ENCODE measurements around the gene TMEM234. TPM values are rescaled to one million over a fixed set of nuclear protein-coding genes. Genes with fewer than 3 reads are reported as not detected.

The TMEM234 gene
- polyA plus RNA-seq, 1 donor = 30.7 TPM

- DNase-seq = peak; percentile 81
Measured at GRCh38 chr1:32240140-32240951, 18.2 kb upstream of the TMEM234 start.

GRCh38 chr1:32239790-32240139, 17.6 kb upstream of the TMEM234 start:
- DNase-seq = no peak

- no peak for DNase-seq
Measured at GRCh38 chr1:32239337-32239736, 17.2 kb upstream of the TMEM234 start.

GRCh38 chr1:32234792-32235191, 12.6 kb upstream of the TMEM234 start:
- DNase-seq = no peak

- DNase-seq = no peak
Measured at GRCh38 chr1:32232558-32233304, 10.6 kb upstream of the TMEM234 start.

GRCh38 chr1:32231843-32232432, 9.8 kb upstream of the TMEM234 start:
- DNase-seq = no peak

- no peak for DNase-seq
Measured at GRCh38 chr1:32228771-32229170, 6.6 kb upstream of the TMEM234 start.

- no peak for DNase-seq
Measured at GRCh38 chr1:32224285-32224684, 2.1 kb upstream of the TMEM234 start.

- no peak for DNase-seq
Measured at GRCh38 chr1:32223683-32224082, 1.5 kb upstream of the TMEM234 start.

- no peak for DNase-seq
Measured at GRCh38 chr1:32221581-32221979, 573 bp downstream of the TMEM234 start.

- no peak for DNase-seq
Measured at GRCh38 chr1:32220746-32221580, 1.2 kb downstream of the TMEM234 start.

GRCh38 chr1:32219022-32219421, 3.1 kb downstream of the TMEM234 start:
- no peak for DNase-seq

- DNase-seq = no peak
Measured at GRCh38 chr1:32216566-32216965, 5.6 kb downstream of the TMEM234 start.

- DNase-seq = peak; percentile 62
Measured at GRCh38 chr1:32215629-32216480, 6.3 kb downstream of the TMEM234 start.

GRCh38 chr1:32208891-32209328, 13.2 kb downstream of the TMEM234 start, which contains the start of gene DCDC2B:
Gene DCDC2B, plus strand, starts transcription at chr1:32209089. Its CDS starts 5 bp downstream, at chr1:32209094.
- no peak for DNase-seq

GRCh38 chr1:32208469-32208868, 13.7 kb downstream of the TMEM234 start:
- no peak for DNase-seq

- peak; percentile 88 for DNase-seq
Measured at GRCh38 chr1:32205401-32206370, 16.5 kb downstream of the TMEM234 start, which contains the start of gene IQCC. Gene IQCC, plus strand, starts transcription at chr1:32205671. Its CDS starts 11 bp downstream, at chr1:32205682.

- no peak for DNase-seq
Measured at GRCh38 chr1:32204943-32205361, 17.2 kb downstream of the TMEM234 start.

GRCh38 chr1:32201011-32201855, 20.9 kb downstream of the TMEM234 start:
- DNase-seq = peak; percentile 59
